GM12878 (cell line): ENCODE data around the gene CD9. TPM values are rescaled to one million over a fixed set of nuclear protein-coding genes. Genes with fewer than 3 reads are reported as not detected.

Experiments
- CBFB ChIP-seq: IDR thresholded peaks from 2 replicates; pipeline ENCODE4 v1.6.1; 2016; ENCODE audit warnings: antibody characterized with exemption, low read depth
- CHD1 ChIP-seq: IDR thresholded peaks from 2 replicates; pipeline ENCODE4 v1.6.1; 2012; ENCODE audit warnings: low read depth, low read length, improper control_type of control experiment
- FOS ChIP-seq: IDR thresholded peaks from 3 replicates; pipeline ENCODE4 v1.6.1; 2011; ENCODE audit warnings: borderline replicate concordance; ENCODE audit not compliant: insufficient read length; ENCODE audit errors: extremely low read depth
- SUPT20H ChIP-seq: IDR thresholded peaks from 2 replicates; pipeline ENCODE4 v1.6.1; 2011; ENCODE audit warnings: low read depth, mild to moderate bottlenecking, low read length, moderate library complexity, borderline replicate concordance; ENCODE audit not compliant: control insufficient read depth
- YBX1 ChIP-seq: fragments of 450-650 bp; IDR thresholded peaks from 2 replicates; pipeline ENCODE4 v1.6.1; 2016; ENCODE audit warnings: antibody characterized with exemption
- ZNF274 ChIP-seq: IDR thresholded peaks from one replicate; pipeline ENCODE4 v1.8.0; 2011; ENCODE audit not compliant: insufficient read length, insufficient read depth
- polyA plus RNA-seq, 11 experiments: library from polyadenylated mRNA; depleted of rRNA in 4 of 11; unstranded in 6 of 11; stranded (reverse) in 5 of 11; fragments of >200 nt; fragmentation: Nextera tagmentation in 4 of 11; fragmentation: Illumina TruSeq in 1 of 11; extraction: Ambion mirVana in 4 of 11; extraction: Trizol in 1 of 11; gene quantifications; 1 replicate in 1 of 11; 2 replicates in 10 of 11; pipeline versions ENCODE4 v1.2.1 to v1.2.3, GENCODE V29; 2011 to 2016; ENCODE audit warnings: inconsistent platforms in 2 of 11, missing spikeins in 2 of 11, low read depth in 1 of 11
- total RNA-seq, 4 experiments: library from RNA; depleted of rRNA in 3 of 4; stranded (reverse); fragments of >200 nt in 3 of 4; fragmentation: Illumina TruSeq in 1 of 4; extraction: Trizol in 1 of 4; gene quantifications; 2 replicates each; pipeline versions ENCODE4 v1.2.1 to v1.2.3, GENCODE V29; 2013 to 2021
- TF ChIP-seq, protein P1 (sequence below): IDR thresholded peaks from 2 replicates; pipeline ENCODE4 v1.6.1; 2012; ENCODE audit warnings: low read depth, low read length, improper control_type of control experiment
- TF ChIP-seq, protein P2 (sequence below), 3 experiments: IDR thresholded peaks in 2 of 3; conservative IDR thresholded peaks in 1 of 3; 2 replicates each; pipeline ENCODE4 v1.5.1; 2011; ENCODE audit warnings: low read depth in 3 of 3, low read length in 3 of 3, mild to moderate bottlenecking in 3 of 3, control low read depth in 2 of 3, moderate library complexity in 2 of 3, inconsistent platforms in 1 of 3, mixed read lengths in 1 of 3; ENCODE audit not compliant: control insufficient read depth in 2 of 3, insufficient read depth in 1 of 3; ENCODE audit errors: extremely low read depth in 1 of 3
- TF ChIP-seq, protein P3 (sequence below): fragments of 450-650 bp; IDR thresholded peaks from 2 replicates; pipeline ENCODE4 v1.6.1; 2016; ENCODE audit warnings: mild to moderate bottlenecking

CD9 gene
- total and polyA plus RNA-seq, 10 of the 15 experiments (the other 5 are each of a cell fraction or from before 2014, with no cell fraction given), result 4.8 to 29.9 (median 9.7) TPM

DNA sequence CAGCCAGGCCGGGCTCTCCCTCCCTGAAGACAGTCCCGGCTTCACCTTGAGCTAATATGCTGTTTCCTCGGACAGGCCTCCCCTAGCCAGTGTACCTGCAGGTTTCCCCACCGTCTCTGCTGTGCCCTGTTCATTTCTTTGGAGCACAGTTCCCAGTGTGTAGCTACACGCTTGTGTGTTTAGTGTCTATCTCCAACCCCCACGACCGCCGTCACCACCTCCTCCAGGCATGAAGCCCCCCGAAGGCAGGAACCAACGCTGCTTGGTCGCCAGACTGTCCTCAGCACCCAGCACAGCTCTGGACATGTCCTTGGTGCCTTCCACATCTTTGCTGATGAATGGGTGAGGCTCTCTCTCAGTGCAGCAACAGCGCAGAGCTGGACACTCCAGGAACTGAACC lies 84.1 kb downstream of the CD9 start (continued):
- TF ChIP-seq FOS (no peak), CHD1 (no peak), SUPT20H (no peak), ZNF274 (no peak), CBFB (no peak), YBX1 (no peak)
- TF ChIP-seq, protein P1, sequence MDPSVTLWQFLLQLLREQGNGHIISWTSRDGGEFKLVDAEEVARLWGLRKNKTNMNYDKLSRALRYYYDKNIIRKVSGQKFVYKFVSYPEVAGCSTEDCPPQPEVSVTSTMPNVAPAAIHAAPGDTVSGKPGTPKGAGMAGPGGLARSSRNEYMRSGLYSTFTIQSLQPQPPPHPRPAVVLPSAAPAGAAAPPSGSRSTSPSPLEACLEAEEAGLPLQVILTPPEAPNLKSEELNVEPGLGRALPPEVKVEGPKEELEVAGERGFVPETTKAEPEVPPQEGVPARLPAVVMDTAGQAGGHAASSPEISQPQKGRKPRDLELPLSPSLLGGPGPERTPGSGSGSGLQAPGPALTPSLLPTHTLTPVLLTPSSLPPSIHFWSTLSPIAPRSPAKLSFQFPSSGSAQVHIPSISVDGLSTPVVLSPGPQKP, result no peak
- TF ChIP-seq, protein P2, sequence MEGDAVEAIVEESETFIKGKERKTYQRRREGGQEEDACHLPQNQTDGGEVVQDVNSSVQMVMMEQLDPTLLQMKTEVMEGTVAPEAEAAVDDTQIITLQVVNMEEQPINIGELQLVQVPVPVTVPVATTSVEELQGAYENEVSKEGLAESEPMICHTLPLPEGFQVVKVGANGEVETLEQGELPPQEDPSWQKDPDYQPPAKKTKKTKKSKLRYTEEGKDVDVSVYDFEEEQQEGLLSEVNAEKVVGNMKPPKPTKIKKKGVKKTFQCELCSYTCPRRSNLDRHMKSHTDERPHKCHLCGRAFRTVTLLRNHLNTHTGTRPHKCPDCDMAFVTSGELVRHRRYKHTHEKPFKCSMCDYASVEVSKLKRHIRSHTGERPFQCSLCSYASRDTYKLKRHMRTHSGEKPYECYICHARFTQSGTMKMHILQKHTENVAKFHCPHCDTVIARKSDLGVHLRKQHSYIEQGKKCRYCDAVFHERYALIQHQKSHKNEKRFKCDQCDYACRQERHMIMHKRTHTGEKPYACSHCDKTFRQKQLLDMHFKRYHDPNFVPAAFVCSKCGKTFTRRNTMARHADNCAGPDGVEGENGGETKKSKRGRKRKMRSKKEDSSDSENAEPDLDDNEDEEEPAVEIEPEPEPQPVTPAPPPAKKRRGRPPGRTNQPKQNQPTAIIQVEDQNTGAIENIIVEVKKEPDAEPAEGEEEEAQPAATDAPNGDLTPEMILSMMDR (IDR thresholded peaks at IDR 0.05 in 2 of 3, conservative IDR thresholded peaks at IDR 0.05 in 1 of 3; ENCODE audit: control insufficient read depth in 2 of 3, extremely low read depth in 1 of 3, insufficient read depth in 1 of 3, low read depth in 3 of 3, low read length in 3 of 3), result no peak
- TF ChIP-seq, protein P3, sequence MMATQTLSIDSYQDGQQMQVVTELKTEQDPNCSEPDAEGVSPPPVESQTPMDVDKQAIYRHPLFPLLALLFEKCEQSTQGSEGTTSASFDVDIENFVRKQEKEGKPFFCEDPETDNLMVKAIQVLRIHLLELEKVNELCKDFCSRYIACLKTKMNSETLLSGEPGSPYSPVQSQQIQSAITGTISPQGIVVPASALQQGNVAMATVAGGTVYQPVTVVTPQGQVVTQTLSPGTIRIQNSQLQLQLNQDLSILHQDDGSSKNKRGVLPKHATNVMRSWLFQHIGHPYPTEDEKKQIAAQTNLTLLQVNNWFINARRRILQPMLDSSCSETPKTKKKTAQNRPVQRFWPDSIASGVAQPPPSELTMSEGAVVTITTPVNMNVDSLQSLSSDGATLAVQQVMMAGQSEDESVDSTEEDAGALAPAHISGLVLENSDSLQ, result no peak
